Muscle layer of colon (tissue), 2 donors: ENCODE measurements around the gene POLDIP3.
"Not testable (repeated sequence)": the region's sequence is repeated elsewhere in the genome, so short reads cannot be mapped to it uniquely, and the experiment has no call there.

Source experiments
- H3K27ac ChIP-seq: one replicate; pipeline ENCODE4 v1.7.0; 2013; ENCODE audit warnings: low read depth, mild to moderate bottlenecking, low read length, moderate library complexity
- H3K27me3 ChIP-seq, 2 donors: one replicate each; pipeline ENCODE4 v1.7.0; 2013; ENCODE audit warnings: low read length in 2 of 2, mild to moderate bottlenecking in 2 of 2; ENCODE audit not compliant: insufficient read depth in 2 of 2, control insufficient read depth in 1 of 2
- H3K36me3 ChIP-seq: one replicate; pipeline ENCODE4 v1.7.0; 2013; ENCODE audit warnings: mild to moderate bottlenecking, low read length; ENCODE audit not compliant: insufficient read depth
- H3K4me1 ChIP-seq: one replicate; pipeline ENCODE4 v1.7.0; 2013; ENCODE audit warnings: mild to moderate bottlenecking, low read length; ENCODE audit not compliant: insufficient read depth
- H3K4me3 ChIP-seq, 2 donors: one replicate each; pipeline ENCODE4 v1.7.0; 2013; ENCODE audit warnings: low read length in 2 of 2, low read depth in 1 of 2, mild to moderate bottlenecking in 1 of 2, moderate library complexity in 1 of 2
- H3K9ac ChIP-seq: one replicate; pipeline ENCODE4 v1.7.0; 2013; ENCODE audit warnings: low read length
- H3K9me3 ChIP-seq: one replicate; pipeline ENCODE4 v1.7.0; 2013; ENCODE audit warnings: mild to moderate bottlenecking, low read length
- donor health status: abdominal sarcoma.
- donor health status: Adenocarcinoma of cecum.

The POLDIP3 gene

GRCh38 chr22:42596863-42597530 lies 17.7 kb downstream of the POLDIP3 start:
- Histone ChIP-seq H3K4me3 (no peak overlapping the region), H3K36me3 (peaks cover 93% of the 10 kb centered on the region), H3K27me3 (no peaks in the 10 kb centered on the region), H3K4me1 (peaks cover 18% of the 10 kb centered on the region), H3K27ac (no peak overlapping the region), H3K9me3 (no peaks in the 10 kb centered on the region), H3K9ac (no peak overlapping the region)

- no peak overlapping the region for H3K4me3 ChIP-seq
- no peaks in the 10 kb centered on the region for H3K27me3 ChIP-seq
- no peaks in the 10 kb centered on the region for H3K9me3 ChIP-seq
- H3K36me3 ChIP-seq: peaks cover 94% of the 10 kb centered on the region
- H3K9ac ChIP-seq: no peak overlapping the region
- peak overlapping the region; percentile 25 for H3K27ac ChIP-seq
- peaks cover 18% of the 10 kb centered on the region for H3K4me1 ChIP-seq
Observed at GRCh38 chr22:42596336-42596735, 18.3 kb downstream of the POLDIP3 start.

- Histone ChIP-seq H3K36me3 (peaks cover 88% of the 10 kb centered on the region), H3K9me3 (no peaks in the 10 kb centered on the region), H3K9ac (no peak overlapping the region), H3K4me3 (no peak overlapping the region), H3K4me1 (peaks cover 18% of the 10 kb centered on the region), H3K27ac (peak overlapping the region; percentile 25), H3K27me3 (no peaks in the 10 kb centered on the region)
Observed at GRCh38 chr22:42595434-42595833, 19.2 kb downstream of the POLDIP3 start.

- Histone ChIP-seq H3K27me3 (no peaks in the 10 kb centered on the region), H3K36me3 (peaks cover 78% of the 10 kb centered on the region), H3K9ac (no peak overlapping the region), H3K4me3 (no peak overlapping the region), H3K27ac (no peak overlapping the region), H3K9me3 (no peaks in the 10 kb centered on the region), H3K4me1 (peaks cover 14% of the 10 kb centered on the region)
Observed at GRCh38 chr22:42591987-42592386, 22.7 kb downstream of the POLDIP3 start.

- H3K36me3 ChIP-seq: peaks cover 77% of the 10 kb centered on the region
- no peaks in the 10 kb centered on the region for H3K4me1 ChIP-seq
- H3K9ac ChIP-seq: no peak overlapping the region
- H3K27ac ChIP-seq: no peak overlapping the region
- H3K9me3 ChIP-seq: no peaks in the 10 kb centered on the region
- H3K27me3 ChIP-seq: no peaks in the 10 kb centered on the region
- H3K4me3 ChIP-seq: no peak overlapping the region
Observed at GRCh38 chr22:42587588-42588175, 27.0 kb downstream of the POLDIP3 start.

- H3K9me3 ChIP-seq: no peaks in the 10 kb centered on the region
- peaks cover 64% of the 10 kb centered on the region for H3K36me3 ChIP-seq
- H3K27me3 ChIP-seq: no peaks in the 10 kb centered on the region
- H3K4me3 ChIP-seq: no peak overlapping the region
- no peak overlapping the region for H3K27ac ChIP-seq
- H3K4me1 ChIP-seq: peaks cover 5% of the 10 kb centered on the region
- no peak overlapping the region for H3K9ac ChIP-seq
Observed at GRCh38 chr22:42586381-42586780, 28.3 kb downstream of the POLDIP3 start.

- no peak overlapping the region for H3K4me3 ChIP-seq
- no peaks in the 10 kb centered on the region for H3K27me3 ChIP-seq
- H3K27ac ChIP-seq: no peak overlapping the region
- H3K4me1 ChIP-seq: peaks cover 5% of the 10 kb centered on the region
- no peak overlapping the region for H3K9ac ChIP-seq
- no peaks in the 10 kb centered on the region for H3K9me3 ChIP-seq
- peaks cover 59% of the 10 kb centered on the region for H3K36me3 ChIP-seq
Observed at GRCh38 chr22:42585096-42585495, 29.6 kb downstream of the POLDIP3 start.

GRCh38 chr22:42584364-42584940 lies 30.2 kb downstream of the POLDIP3 start:
- Histone ChIP-seq H3K27me3 (no peaks in the 10 kb centered on the region), H3K36me3 (peaks cover 52% of the 10 kb centered on the region), H3K27ac (no peak overlapping the region)

GRCh38 chr22:42582987-42583386 lies 31.7 kb downstream of the POLDIP3 start:
- H3K27me3 ChIP-seq: no peaks in the 10 kb centered on the region
- peaks cover 57% of the 10 kb centered on the region for H3K36me3 ChIP-seq
- H3K9ac ChIP-seq: no peak overlapping the region
- H3K9me3 ChIP-seq: no peaks in the 10 kb centered on the region
- H3K27ac ChIP-seq: no peak overlapping the region
- peaks cover 5% of the 10 kb centered on the region for H3K4me1 ChIP-seq
- H3K4me3 ChIP-seq: no peak overlapping the region

More at GRCh38 chr22:42584364-42584940, 30.2 kb downstream of the POLDIP3 start:
- Histone ChIP-seq H3K9ac (no peak overlapping the region), H3K9me3 (no peaks in the 10 kb centered on the region), H3K4me3 (no peak overlapping the region), H3K4me1 (peaks cover 5% of the 10 kb centered on the region)

- Histone ChIP-seq H3K27me3 (no peaks in the 10 kb centered on the region), H3K4me3 (peak overlapping the region; percentile 61 to 65), H3K36me3 (peaks cover 58% of the 10 kb centered on the region), H3K9me3 (no peaks in the 10 kb centered on the region), H3K9ac (no peak overlapping the region), H3K27ac (no peak overlapping the region), H3K4me1 (peaks cover 5% of the 10 kb centered on the region)
Observed at GRCh38 chr22:42581762-42582716, 32.6 kb downstream of the POLDIP3 start.

GRCh38 chr22:42581194-42581761 lies 33.4 kb downstream of the POLDIP3 start:
- H3K9me3 ChIP-seq, H3K9ac ChIP-seq, H3K27ac ChIP-seq, H3K4me1 ChIP-seq, H3K27me3 ChIP-seq: not testable (repeated sequence)
- Histone ChIP-seq H3K36me3 (peaks cover 51% of the 10 kb centered on the region), H3K4me3 (peak overlapping the region; percentile 61 to 63)
